Measurements from ENCODE around the gene TPO.
"Not testable (repeated sequence)": the region's sequence is repeated elsewhere in the genome, so short reads cannot be mapped to it uniquely, and the experiment has no call there.

The TPO gene

DNA sequence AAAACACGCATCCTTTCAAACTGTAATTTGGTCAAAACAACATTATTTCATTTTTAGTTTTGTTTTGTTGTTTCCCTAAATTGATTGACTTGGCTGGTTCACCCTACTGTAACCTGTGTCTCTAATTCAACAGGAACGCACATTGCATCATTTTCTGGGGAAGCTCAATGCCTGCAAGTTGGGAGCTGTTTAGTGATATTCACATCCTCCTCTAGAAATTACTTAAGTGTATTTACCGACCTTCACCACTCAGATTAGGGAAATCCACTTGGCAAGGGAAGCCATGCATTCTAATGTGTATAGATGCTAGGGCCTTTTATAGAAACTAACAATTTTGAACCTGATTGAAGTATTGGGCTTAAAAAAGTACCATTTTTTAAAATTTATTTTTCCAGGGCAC lies 7.3 kb upstream of the TPO start:
- DNase-seq (ENCODE audit: low spot score) = no peak

DNA sequence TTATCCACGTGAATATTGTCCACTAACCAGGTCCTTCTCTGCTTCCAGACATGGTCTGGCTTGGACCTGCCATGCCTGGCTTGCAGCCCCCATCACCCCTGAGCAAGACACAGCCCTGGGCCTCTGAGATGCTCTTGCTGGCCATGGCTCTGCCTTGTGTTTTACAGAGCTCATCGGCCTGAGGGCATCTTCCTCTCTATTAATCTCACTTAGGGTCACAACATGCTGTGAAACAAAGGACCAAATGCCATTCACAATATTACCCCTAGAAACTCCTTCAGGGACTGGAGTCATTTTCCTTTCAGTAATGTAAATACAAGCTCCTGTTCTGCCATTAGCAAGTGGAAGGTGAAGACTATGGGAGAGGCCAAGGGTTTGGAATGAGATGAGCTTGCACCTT lies 6.8 kb upstream of the TPO start:
- no peak for DNase-seq (ENCODE audit: low spot score)

DNA sequence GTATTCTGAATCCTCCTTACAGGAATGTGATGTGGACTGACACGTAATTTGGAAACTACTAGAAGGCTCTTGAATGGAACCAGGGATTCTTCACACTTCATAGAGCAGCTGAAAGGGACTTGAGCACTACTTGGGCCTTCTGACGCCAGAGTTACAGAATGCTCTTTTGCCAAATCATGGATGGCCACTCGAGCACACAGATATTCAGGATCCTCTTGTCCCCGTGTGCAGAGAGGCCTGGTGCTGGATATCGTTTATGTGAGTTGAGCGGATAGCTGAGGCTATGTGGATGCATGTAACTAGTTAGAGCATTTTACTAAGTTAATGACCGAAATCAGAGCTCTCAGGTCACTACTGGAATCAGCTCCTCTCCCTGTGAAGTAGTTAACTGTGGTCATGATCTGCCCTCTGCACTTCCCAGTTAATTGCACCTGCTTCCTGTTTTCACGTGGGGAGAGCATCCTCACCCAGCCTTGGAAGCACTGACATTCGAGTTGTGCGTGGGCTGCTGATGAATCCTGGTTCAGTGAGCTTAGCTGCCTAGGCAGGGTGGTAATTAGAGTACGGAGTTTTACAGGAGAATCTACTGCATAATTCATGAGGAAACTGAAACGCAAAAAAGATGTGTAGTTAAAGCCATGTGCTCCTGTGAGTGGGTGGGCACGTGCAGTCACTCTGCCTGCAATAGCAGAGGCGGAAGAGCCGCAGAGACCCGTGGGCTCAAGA lies 5.2 kb upstream of the TPO start:
- DNase-seq (ENCODE audit: low spot score) = no peak

DNA sequence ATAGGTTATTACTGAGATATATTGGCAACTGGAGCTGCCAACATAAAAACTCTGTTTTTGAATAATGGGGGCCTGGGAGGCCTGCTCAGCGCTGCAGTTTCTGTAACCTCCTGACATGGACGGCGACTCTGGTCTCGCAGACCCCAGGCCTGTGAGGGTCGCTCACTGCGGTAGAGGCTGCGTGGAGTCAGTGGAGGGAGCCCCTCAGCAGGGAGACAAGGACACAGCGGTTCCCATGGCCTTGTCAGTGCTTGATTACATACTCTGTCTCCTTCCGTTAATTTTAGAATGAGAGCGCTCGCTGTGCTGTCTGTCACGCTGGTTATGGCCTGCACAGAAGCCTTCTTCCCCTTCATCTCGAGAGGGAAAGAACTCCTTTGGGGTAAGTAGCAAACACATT lies 858 bp downstream of the TPO start:
- no peak for DNase-seq (ENCODE audit: low spot score)

DNA sequence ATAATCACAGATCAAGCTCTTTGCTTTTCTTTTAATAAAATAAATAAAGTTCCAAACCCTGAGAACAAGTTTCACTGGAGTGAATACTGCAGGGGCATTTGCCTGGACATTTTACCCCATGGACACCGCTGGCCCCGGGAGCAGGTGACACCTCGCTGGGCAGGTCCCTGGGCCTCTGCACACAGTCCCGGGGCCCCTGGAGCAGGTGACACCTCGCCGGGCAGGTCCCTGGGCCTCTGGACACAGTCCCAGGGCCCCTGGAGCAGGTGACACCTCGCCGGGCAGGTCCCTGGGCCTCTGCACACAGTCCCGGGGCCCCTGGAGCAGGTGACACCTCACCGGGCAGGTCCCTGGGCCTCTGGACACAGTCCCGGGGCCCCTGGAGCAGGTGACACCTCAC lies 1.6 kb downstream of the TPO start:
- DNase-seq (ENCODE audit: low spot score) = not testable (repeated sequence)

DNA sequence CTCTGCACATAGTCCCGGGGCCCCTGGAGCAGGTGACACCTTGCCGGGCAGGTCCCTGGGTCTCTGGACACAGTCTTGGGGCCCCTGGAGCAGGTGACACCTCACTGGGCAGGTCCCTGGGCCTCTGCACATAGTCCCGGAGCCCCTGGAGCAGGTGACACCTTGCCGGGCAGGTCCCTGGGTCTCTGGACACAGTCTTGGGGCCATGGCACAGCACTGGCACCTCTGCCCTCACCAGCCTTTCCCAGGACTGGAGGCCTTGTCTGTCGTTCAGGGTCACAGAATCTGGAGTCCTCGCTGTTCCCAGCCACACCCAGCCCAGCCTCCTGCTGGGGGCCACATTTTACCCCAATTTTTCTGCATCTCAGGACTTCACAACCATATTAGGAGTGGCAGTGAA lies 2.2 kb downstream of the TPO start:
- DNase-seq (ENCODE audit: low spot score) = no peak

DNA sequence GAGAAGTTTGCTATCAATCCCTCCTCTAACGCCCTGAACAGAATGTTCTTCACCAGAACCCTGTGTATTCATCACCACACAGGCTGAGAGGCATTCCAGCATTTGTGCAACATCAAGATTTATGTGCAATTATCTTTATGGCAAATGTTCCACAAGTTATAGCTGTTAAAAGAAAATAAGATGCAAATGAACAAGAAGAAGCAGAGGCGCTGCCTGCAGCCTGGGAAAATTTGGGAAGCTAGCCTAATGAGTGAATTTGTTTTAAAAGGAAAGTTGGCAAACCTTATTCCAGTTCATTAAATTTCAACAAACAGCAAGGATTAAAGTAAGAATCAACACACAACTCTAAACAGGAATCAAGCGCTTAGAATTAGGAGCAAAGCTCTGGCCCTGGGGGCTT lies 5.3 kb downstream of the TPO start:
- no peak for DNase-seq (ENCODE audit: low spot score)

DNA sequence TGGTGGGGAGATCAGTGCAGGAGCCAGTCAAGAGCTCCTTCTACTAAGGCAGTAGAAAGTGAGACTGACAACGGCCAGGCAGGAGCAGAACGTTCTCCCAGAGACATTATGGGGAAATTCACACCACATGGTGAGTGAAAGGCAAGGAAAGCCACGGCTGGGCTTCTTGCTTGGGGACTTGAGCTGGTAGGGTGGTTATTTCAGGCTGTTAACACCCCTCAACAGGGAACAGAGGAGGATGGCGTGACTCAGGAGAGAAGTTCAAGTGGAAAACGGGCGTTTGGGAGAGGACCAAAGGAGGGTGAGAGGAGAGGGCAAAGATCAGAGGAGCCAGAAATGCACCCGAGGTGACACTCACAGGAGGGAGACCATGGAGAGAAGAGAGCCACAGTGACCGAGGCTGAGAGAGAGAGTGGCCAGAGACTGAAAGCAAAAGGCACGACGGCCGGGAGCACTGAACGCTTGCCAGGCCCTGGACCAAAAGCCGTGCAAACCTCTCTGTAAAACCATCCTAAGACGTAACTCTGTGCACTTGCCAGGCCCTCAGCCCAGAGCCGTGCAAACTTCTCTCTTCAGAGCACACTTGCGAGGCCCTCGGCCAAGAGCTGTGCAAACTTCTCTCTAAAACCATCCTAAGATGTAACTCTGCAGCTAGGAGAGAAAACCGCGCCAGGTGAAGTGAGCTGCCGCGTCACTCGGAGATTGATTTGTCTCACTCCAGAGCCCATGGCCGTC lies 7.7 kb downstream of the TPO start:
- no peak for DNase-seq (ENCODE audit: low spot score)

DNA sequence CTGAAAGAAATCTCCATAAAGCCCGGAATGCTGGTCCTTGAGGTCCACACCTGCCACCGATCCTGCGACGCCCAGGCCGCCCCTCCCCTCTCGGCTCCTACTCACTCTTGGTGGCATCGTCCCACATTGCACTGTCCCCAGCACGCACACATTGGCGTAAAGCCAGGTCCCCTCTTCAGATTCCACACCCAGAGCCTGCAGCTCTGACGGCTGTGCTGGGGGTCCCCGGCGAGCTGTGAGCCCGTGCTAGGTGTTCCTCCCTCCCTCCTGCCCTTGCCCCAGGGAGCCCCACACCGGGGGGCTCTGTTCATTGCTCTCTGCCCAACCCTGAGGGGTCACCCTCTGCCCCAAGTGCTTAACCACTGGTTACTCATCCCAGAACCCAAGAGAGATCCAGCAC lies 8.5 kb downstream of the TPO start:
- DNase-seq (ENCODE audit: low spot score) = no peak

DNA sequence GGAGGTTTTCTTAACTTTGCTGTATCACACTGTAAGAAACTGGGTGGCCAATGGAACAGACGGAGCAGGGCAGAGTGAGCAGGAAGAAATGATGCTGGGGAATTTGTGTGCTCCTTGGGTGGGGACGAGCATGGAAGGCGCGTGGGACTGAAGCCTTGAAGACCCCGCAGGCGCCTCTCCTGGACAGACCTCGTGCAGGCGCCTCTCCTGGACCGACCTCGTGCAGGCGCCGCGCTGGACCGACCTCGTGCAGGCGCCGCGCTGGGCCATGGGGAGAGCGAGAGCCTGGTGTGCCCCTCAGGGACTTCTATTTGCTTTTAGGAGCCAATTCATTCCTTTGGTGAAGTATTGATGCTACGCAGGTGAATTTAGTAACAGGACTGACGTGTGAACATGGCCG lies 8.9 kb downstream of the TPO start:
- DNase-seq (ENCODE audit: low spot score) = no peak

DNA sequence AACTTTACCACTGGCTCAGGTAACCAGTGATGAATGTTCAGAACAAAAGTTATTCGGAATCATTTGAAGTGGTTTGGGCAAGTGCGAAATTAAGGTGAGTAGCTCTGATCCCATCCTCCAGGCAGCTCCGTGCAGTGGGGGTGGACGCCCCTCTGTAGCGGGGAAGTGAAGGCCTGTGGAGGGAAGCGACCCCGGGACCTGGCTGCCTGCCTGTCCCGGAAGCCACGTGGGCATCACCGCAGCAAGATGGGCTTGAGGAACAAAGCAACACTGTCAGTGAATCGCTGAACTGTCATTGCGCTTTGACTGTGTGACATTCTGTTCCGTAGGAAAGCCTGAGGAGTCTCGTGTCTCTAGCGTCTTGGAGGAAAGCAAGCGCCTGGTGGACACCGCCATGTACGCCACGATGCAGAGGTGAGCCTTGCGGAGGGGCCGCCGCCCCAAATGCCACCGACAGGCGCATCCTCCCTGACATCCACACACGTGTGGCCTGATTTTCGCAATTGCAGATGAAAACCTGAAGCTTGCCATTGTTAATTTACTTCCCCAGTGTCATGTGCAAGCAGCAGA lies 9.5 kb downstream of the TPO start:
- DNase-seq (ENCODE audit: low spot score) = no peak

DNA sequence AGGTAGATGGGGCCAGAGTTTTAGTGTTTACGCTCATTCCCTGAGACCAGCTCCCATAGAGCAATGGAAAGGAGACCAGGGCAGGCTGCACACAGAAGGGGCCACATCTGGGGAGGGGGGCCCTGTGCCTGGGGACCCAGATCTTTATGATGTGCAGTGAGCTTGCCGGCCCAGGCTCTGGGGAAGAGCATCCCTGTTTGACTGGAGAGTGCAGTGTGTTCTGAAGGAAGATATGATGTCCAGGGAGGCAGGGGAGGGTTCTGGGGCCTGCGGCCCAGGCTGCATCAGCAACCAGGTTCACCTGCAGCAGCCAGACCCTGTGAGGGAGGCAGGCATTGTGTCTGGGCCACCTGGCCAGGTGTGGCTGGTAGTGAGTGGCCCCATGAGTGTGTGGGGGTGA lies 13.8 kb downstream of the TPO start:
- DNase-seq (ENCODE audit: low spot score) = no peak

DNA sequence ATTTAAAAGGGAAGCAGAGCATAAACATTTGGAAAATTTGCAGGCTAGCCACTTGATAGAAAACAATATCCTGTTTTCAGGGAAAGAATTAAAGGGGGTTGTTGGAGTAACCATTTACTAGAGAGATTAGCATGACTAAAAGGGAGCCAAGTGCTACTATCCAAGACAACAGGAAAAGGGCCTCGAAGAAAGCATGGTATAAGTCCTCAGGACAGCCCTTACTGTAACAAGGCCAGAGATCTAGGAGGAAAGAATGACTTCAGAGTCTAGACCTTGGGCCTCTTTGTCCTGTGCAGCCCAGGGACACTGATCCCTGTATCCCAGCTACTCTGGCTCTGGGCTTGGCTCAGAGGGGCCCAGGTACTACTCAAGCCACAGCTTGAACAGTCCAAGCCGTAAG lies 16.6 kb downstream of the TPO start:
- DNase-seq (ENCODE audit: low spot score) = no peak

DNA sequence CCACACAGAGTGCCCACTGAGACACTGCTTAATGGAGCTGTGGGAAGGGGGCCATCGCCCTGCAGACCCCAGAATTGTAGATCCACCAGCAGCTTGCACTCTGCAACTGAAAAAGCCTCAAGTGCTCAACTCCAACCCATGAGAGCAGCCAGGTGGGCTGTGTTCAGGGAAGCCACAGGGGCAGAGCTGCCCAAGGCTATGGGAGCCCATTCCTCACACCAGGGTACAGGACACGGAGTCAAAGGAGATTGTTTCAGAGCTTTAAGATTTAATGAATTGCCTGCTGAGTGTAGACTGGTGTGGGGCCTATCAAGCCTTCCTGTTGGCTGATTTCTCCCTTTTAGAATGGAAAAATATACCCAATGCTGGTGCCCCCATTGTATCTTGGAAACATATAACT lies 17.2 kb downstream of the TPO start:
- DNase-seq (ENCODE audit: low spot score) = no peak

DNA sequence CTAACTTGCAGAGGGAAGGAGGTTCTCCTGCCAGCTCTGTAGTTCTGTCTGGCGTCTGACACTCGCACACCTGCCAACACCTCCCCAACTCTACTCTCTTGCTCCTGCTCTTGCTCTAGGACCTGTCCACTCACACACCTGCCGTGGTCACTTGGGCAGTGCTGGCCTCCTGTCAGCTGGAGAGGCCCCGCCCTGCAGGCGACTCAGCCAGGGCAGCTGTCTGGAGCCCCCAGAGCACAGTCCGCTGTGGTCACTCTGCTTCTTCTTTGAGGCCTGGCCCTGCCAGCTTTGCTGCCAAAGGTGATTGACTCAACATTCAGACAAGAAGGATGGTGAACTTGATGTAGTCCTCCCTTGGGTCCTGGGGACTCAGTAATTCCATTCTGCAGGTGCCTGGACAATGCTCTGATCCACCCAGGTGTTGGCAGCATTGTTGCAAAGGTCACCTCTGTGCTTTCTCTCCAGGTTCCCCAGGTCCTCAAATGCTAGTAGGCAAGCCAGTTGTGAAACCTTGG lies 18.7 kb downstream of the TPO start:
- no peak for DNase-seq (ENCODE audit: low spot score)

DNA sequence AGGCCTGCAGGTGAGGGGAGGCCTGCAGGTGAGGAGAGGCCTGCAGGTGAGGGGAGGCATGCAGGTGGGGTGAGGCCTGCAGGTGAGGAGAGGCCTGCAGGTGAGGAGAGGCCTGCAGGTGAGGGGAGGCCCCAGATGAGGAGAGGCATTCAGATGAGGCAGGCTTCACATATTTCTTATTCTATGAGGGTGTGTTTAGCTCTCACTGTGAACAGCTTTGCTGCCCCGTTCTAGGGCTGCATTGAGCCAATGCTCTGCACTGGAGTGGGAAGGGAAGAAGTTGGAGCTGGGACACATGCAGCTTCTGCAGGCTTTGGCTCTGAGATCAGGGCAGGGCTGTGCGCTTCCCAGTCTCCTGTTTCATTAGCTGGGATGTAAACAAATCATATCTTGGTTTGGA lies 19.5 kb downstream of the TPO start:
- DNase-seq (ENCODE audit: low spot score) = no peak

DNA sequence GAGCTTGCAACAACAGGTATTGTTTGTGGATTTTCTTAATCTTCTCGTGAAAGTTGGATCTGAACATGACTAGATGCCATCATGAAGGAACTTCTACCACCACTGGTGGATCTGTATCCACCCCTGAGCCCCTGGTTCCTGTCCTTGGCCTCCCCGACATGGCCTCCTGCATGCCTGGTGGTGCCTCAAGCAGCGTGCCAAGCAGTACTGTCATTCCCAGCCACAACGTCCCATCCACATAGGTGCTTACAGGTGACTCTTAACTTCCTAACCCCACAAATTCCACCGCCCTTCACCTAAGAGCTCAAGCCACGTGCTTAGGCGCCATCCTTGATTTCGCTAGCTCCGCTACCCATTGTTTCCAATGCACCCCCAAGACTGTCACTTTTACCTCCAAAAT lies 23.1 kb downstream of the TPO start:
- DNase-seq (ENCODE audit: low spot score) = no peak

DNA sequence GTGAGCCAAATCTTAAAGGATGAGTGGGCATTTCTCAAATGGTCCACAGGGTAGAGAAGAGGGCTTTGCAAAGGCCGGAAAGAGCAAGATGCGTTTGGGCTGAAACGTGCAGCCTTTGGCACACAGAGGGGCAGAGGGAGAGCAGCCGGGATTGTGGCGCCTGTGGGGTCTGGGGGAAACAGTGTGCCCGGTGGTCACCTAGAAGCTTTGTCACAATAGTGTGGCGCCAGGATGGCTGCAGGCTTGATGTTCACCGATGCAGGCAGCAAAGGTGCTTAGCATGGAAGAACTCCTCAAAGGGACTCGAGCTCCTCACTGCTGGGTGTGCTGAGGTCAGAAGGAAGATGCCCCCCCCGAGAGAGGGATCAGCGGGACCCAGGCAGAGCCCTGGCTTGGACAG lies 23.8 kb downstream of the TPO start:
- no peak for DNase-seq (ENCODE audit: low spot score)

DNA sequence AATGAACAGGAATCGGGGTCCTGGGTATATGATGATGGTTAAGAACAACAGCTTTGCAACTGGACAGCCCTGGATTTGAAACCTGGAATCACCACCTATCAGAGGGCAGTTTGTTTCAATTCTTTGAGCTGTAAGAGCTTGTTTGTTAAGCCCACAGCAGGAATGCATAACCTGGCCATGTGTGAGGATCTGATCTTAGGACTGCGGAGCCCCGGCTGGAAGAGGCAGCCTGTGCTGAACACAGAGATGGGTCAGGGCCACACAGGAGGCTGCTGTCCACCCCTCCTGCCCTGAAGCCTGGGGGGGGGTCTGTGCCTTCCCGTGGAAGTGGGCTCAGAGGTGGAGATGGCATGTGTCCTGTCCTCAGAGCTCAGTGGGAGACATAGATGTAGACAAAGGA lies 24.3 kb downstream of the TPO start:
- DNase-seq (ENCODE audit: low spot score) = no peak

DNA sequence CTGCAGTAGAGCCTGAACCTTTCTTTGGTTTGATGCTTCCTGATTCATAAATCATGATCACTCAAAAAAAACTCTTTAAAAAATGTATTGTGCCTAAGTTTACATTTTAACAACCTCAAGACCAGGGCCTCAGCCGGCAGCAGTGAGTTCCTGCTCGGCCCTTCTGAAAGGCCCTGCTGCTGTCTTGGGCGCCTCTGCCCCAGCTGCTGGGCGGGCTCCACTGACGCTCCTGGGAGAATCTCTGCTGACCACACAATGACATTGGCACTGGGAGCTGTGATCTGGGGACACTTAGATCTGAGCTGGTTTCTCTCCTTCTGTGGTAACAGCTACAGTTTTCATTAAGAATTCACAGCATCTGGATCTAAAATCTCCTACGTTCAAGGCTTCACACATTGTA lies 25.7 kb downstream of the TPO start:
- DNase-seq (ENCODE audit: low spot score) = no peak

DNA sequence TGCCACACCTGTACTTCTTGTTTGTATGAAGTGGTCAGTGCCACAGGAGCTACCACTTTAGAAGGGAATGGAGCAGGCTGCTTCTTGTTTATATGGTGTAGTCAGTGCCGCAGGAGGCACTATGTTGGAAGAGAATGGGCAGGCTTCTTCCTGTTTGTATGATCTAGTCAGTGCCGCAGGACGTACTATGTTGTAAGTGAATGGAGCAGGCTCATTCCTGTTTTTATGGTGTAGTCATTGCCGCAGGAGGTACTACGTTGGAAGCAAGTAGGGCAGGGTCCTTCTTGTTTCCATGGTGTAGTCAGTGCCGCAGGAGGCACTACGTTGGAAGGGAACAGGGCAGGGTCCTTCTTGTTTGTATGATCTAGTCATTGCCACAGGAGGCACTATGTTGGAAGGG lies 27.3 kb downstream of the TPO start:
- DNase-seq (ENCODE audit: low spot score) = no peak

DNA sequence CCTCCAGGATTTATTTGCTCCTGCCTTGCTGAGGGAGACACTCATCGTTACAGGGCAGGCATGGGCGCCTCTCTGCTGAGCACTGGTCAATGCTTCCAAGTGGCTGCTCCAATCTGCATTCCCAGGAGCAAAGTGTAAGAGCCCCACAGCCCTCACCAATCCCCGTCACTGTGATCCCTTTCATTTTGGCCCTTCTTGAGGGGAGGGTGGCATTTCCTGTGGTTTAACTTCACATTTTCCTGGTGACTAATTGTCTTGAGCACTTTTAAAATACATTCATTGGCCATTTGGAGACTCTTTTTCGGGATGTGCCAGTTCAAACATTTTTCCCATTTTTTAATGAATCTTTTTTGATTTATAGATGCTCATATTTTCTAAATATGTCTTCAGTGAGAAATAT lies 33.0 kb downstream of the TPO start:
- DNase-seq (ENCODE audit: low spot score) = no peak

DNA sequence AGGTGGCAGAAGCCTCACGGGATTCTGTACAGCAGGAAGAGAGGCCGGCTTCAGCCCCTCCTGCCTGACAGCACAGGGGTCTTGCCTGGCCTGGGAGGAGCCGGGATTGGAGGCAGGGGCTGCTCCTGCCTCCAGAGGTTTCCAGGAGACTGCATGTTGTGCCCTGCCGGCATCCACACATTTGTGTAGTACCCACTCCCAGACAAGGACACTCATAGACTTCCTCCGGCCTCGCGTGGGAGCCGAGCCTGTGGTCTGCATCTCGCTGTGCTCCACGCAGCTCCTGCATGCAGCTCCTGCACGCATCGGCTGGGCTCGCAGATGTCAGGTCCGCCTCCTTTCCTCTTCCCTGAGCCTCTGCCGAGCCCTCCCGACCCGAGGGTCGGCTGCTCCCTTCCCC lies 34.7 kb downstream of the TPO start:
- no peak for DNase-seq (ENCODE audit: low spot score)

DNA sequence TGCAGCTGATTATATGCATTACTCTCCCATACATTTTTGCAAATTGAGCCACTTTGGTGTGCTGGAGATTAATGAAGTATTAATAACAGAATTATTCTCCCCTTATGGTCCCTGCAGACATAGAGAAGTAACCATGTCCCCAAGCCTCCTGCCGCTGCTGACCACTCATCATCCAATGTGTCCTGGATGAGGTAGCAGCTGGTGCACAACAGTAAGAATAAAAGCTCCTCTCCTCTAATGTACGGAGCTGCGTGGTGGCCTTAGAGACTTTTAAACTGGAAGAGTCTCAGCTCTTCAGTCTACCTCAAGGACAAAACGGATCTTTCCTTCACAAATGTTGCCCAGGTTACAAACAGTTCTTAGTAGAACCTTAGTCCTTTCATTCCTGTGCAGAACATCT lies 37.7 kb downstream of the TPO start:
- DNase-seq (ENCODE audit: low spot score) = no peak

All from hepatic stellate cell (primary cell).